ENCODE data around the gene PAEP. TPM values are rescaled to one million over a fixed set of nuclear protein-coding genes. Genes with fewer than 3 reads are reported as not detected.
"Not testable (repeated sequence)": the region's sequence is repeated elsewhere in the genome, so short reads cannot be mapped to it uniquely, and the experiment has no call there.

The PAEP gene
- total and polyA plus RNA-seq, 4 donors, result 0.37 to 3.0 (median 0.98) TPM; not detected in 1

GRCh38 chr9:135526730-135527571 is 34.6 kb upstream of the PAEP start:
- Histone ChIP-seq H3K36me3 (ENCODE audit: control insufficient read depth in 4 of 4, insufficient read depth in 4 of 4, low read length in 4 of 4) (no peaks in the 10 kb centered on the region), H3K27me3 (ENCODE audit: control insufficient read depth in 3 of 3, insufficient read depth in 3 of 3, low read length in 2 of 3) (no peaks in the 10 kb centered on the region), H3K27ac (ENCODE audit: low read depth in 1 of 2, low read length in 1 of 2) (no peak overlapping the region), H3K4me1 (ENCODE audit: control insufficient read depth in 5 of 5, insufficient read depth in 5 of 5, low read length in 5 of 5) (no peaks in the 10 kb centered on the region), H3K4me3 (no peak overlapping the region), H3K9me3 (ENCODE audit: control insufficient read depth in 4 of 4, insufficient read depth in 3 of 4, low read length in 3 of 4) (no peaks in the 10 kb centered on the region), H3K9ac (ENCODE audit: insufficient read depth in 1 of 2, low read length in 2 of 2) (no peak overlapping the region)
- ATAC-seq (ENCODE audit: insufficient read depth, low FRiP score) (no peak), DNase-seq (no peak)
- 67 to 77% methylated on average over 30 of the region's 30 CpGs for WGBS, 2 donors
- no peak for TF ChIP-seq CTCF (IDR thresholded peaks at IDR 0.05; ENCODE audit: control extremely low read depth, extremely low read depth)

- not testable (repeated sequence) for H3K9ac ChIP-seq (ENCODE audit: insufficient read depth in 1 of 2, low read length in 2 of 2); ATAC-seq (ENCODE audit: insufficient read depth, low FRiP score); H3K9me3 ChIP-seq (ENCODE audit: control insufficient read depth in 4 of 4, insufficient read depth in 3 of 4, low read length in 3 of 4); H3K27ac ChIP-seq (ENCODE audit: low read depth in 1 of 2, low read length in 1 of 2); DNase-seq; H3K27me3 ChIP-seq (ENCODE audit: control insufficient read depth in 3 of 3, insufficient read depth in 3 of 3, low read length in 2 of 3); H3K4me1 ChIP-seq (ENCODE audit: control insufficient read depth in 5 of 5, insufficient read depth in 5 of 5, low read length in 5 of 5); H3K36me3 ChIP-seq (ENCODE audit: control insufficient read depth in 4 of 4, insufficient read depth in 4 of 4, low read length in 4 of 4); H3K4me3 ChIP-seq
- WGBS, 2 donors, result 94 to 98% methylated on average over 10 of the region's 10 CpGs
These were observed 32.6 kb upstream of the PAEP start for GRCh38 chr9:135528842-135529435.

- DNase-seq (no peak), ATAC-seq (ENCODE audit: insufficient read depth, low FRiP score) (no peak)
- no peak overlapping the region for H3K27ac ChIP-seq (ENCODE audit: low read depth in 1 of 2, low read length in 1 of 2)
- no peak overlapping the region for H3K9ac ChIP-seq (ENCODE audit: insufficient read depth in 1 of 2, low read length in 2 of 2)
- H3K4me1 ChIP-seq (ENCODE audit: control insufficient read depth in 5 of 5, insufficient read depth in 5 of 5, low read length in 5 of 5), result no peaks in the 10 kb centered on the region
- no peak for TF ChIP-seq CTCF (IDR thresholded peaks at IDR 0.05; ENCODE audit: control extremely low read depth, extremely low read depth)
- no peaks in the 10 kb centered on the region for H3K9me3 ChIP-seq (ENCODE audit: control insufficient read depth in 4 of 4, insufficient read depth in 3 of 4, low read length in 3 of 4)
- H3K36me3 ChIP-seq (ENCODE audit: control insufficient read depth in 4 of 4, insufficient read depth in 4 of 4, low read length in 4 of 4), result no peaks in the 10 kb centered on the region
- H3K27me3 ChIP-seq (ENCODE audit: control insufficient read depth in 3 of 3, insufficient read depth in 3 of 3, low read length in 2 of 3), result no peaks in the 10 kb centered on the region
- no peak overlapping the region for H3K4me3 ChIP-seq
- WGBS, 2 donors, result 72 to 87% methylated on average over 5 of the region's 5 CpGs
These were observed 31.4 kb upstream of the PAEP start for GRCh38 chr9:135530146-135530545.

GRCh38 chr9:135531096-135531495 is 30.5 kb upstream of the PAEP start:
- no peak for TF ChIP-seq CTCF (IDR thresholded peaks at IDR 0.05; ENCODE audit: control extremely low read depth, extremely low read depth)
- Histone ChIP-seq H3K27ac (ENCODE audit: low read depth in 1 of 2, low read length in 1 of 2) (no peak overlapping the region), H3K9ac (ENCODE audit: insufficient read depth in 1 of 2, low read length in 2 of 2) (no peak overlapping the region), H3K9me3 (ENCODE audit: control insufficient read depth in 4 of 4, insufficient read depth in 3 of 4, low read length in 3 of 4) (no peaks in the 10 kb centered on the region), H3K36me3 (ENCODE audit: control insufficient read depth in 4 of 4, insufficient read depth in 4 of 4, low read length in 4 of 4) (no peaks in the 10 kb centered on the region), H3K4me3 (no peak overlapping the region), H3K27me3 (ENCODE audit: control insufficient read depth in 3 of 3, insufficient read depth in 3 of 3, low read length in 2 of 3) (no peaks in the 10 kb centered on the region), H3K4me1 (ENCODE audit: control insufficient read depth in 5 of 5, insufficient read depth in 5 of 5, low read length in 5 of 5) (no peaks in the 10 kb centered on the region)
- no peak for ATAC-seq (ENCODE audit: insufficient read depth, low FRiP score)
- no peak for DNase-seq
- WGBS, 2 donors, result 93 to 97% methylated on average over 10 of the region's 10 CpGs
